ENCODE measurements around the gene AJM1.

- TF ChIP-seq CTCF (IDR thresholded peaks at IDR 0.05; ENCODE audit: insufficient read depth, low read length) (no peak), GABPA (IDR thresholded peaks at IDR 0.05; ENCODE audit: low read depth) (no peak)
These were observed 21.5 kb downstream of the AJM1 start for GRCh38 chr9:136863623-136864273.
